GM18498 (cell line): ENCODE measurements around the gene DHX40.
"Not testable (repeated sequence)": the region's sequence is repeated elsewhere in the genome, so short reads cannot be mapped to it uniquely, and the experiment has no call there.

Experiments used
- ATAC-seq: cut with Tn5 transposase; IDR thresholded peaks from one replicate; pipeline ENCODE4 v1.9.1; 2021; ENCODE audit warnings: mild to moderate bottlenecking, moderate library complexity; ENCODE audit not compliant: unreplicated experiment

Gene DHX40

GRCh38 chr17:59627274-59627673 lies 61.9 kb downstream of the DHX40 start:
- no peak for ATAC-seq

- ATAC-seq: no peak
Observed at GRCh38 chr17:59627770-59628171, 62.4 kb downstream of the DHX40 start.

GRCh38 chr17:59629174-59629573 lies 63.8 kb downstream of the DHX40 start:
- no peak for ATAC-seq

- ATAC-seq: no peak
Observed at GRCh38 chr17:59631276-59631675, 65.9 kb downstream of the DHX40 start.

GRCh38 chr17:59632398-59632797 lies 67.0 kb downstream of the DHX40 start:
- ATAC-seq: no peak

- ATAC-seq: no peak
Observed at GRCh38 chr17:59633658-59634359, 68.4 kb downstream of the DHX40 start.

GRCh38 chr17:59634632-59635541 lies 69.5 kb downstream of the DHX40 start:
- ATAC-seq: no peak

- no peak for ATAC-seq
Observed at GRCh38 chr17:59637611-59638310, 72.4 kb downstream of the DHX40 start.

GRCh38 chr17:59638553-59638952 lies 73.1 kb downstream of the DHX40 start:
- no peak for ATAC-seq

DNA sequence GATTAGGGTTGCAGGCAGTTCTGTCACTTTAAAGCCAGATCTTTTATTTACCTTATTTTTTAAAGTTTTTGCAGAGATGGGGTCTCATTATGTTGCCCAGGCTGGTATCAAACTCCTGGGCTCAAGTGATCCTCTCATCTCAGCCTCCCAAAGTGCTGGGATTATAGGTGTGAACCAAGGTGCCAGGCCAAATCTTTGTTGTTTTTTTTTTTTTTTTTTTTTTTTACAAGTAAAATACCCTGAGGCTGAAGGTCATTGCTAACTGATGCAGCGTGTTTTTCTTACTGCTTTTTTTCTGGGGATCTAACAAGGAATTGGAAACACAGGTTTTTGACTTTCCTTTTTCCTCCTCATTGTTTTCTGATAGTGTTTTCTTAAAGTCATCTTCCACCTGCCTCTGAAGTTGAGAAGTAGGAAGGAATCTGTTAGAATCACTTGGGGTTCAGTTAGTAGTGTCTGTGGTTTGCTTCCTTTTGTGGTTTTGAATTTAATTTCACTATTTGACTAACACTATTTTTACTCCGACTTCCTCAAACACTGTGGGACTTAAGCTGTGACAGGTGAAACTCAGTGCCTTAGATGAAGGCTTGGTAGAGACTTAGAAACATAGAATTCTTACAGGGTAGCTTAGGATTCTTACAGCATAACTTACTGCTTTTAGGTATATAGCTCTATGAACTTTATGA lies 76.5 kb downstream of the DHX40 start:
- peak; percentile 82 for ATAC-seq

DNA sequence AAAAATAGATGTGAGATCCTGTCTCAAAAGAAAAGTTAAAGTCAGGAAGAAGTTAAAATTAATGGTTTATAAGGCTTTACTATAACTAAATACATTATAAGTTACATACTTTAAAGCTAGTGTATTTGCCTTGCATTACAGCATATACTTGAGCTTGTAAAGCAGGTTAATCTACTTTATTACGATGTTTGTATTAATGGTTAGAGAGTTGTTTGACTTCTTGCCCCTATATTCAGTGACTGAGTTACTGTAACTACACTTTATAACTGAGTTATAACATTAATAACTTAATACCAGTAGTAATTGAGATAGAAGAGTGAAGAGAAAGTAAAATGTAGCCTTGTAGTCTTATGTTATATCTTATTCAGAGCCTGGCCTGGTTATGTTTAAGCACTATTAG lies 77.2 kb downstream of the DHX40 start:
- no peak for ATAC-seq

DNA sequence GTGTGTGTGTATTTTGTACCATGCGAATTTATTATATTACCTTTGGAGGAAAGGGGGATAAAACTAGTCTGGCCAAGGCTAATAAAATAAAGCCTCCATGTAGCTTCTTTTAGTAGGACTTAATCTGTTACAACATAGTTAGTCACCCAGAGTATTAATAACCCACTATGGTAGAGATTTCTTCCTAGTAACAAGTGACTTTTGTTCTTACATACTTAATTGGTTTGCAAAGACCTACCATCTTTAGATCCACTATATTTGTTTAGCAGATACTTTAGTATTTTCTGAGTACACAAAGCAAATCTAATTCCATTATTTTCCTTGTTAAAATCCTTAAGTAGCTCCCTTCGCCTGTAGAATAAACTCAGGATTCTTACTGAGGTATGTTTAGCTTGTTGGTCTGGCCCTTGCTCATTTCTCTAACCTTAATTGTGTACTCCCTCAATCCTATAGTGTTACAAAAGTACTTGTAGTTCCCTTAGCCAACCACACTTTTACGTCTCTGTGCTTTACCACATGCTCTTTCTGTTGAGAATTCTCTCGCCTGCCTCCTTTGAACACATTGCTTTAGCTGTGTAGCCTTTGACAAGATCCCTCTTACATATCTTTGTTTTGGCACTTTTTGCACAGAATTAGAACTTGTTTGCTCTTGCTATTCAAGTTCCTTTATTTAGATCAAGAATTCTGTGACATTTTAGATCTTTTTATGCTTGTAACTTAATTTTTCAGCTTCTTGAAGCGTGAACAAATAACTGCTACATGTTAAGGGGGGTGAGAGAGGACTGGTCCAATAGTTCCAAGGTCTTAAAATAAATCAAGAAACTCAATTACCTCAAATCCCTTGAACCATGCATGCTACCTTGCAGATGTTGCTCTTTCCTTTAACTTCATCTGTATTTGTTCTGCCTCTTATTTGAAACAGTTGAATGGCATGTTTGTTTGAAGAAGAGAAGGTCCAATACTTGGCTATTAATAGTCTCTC lies 78.0 kb downstream of the DHX40 start:
- ATAC-seq: no peak

DNA sequence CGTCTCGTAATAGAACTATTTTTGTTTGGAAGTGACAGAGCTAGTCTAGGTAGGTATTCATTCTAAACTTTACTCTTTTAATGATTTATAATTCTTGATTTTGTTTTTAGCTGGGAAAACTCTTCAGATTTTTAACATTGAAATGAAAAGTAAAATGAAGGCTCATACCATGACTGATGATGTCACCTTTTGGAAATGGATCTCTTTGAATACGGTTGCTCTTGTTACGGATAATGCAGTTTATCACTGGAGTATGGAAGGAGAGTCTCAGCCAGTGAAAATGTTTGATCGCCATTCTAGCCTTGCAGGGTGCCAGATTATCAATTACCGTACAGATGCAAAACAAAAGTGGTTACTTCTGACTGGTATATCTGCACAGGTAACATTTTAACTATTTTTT lies 81.9 kb downstream of the DHX40 start:
- ATAC-seq: no peak

- no peak for ATAC-seq
Observed at GRCh38 chr17:59649886-59650285, 84.5 kb downstream of the DHX40 start.

- ATAC-seq: no peak
Observed at GRCh38 chr17:59650642-59651041, 85.2 kb downstream of the DHX40 start.

DNA sequence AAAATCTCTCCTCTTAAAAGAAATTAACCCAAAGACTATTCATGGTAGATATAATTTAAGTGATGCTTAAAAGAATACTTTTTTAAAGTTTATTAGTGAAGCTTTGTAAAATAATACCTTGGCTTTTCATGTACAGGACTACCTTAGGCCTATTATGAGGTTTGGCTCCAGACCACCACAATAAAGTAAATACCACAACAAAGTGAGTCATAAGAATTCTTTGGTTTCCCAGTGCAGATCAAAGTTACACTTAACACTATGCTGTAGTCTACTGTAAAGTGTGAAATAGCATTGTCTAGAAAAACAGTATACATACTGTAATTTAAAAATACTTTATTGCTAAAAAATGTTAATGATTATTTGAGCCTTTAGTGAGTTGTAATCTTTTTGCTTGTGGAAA lies 85.9 kb downstream of the DHX40 start:
- ATAC-seq: no peak

DNA sequence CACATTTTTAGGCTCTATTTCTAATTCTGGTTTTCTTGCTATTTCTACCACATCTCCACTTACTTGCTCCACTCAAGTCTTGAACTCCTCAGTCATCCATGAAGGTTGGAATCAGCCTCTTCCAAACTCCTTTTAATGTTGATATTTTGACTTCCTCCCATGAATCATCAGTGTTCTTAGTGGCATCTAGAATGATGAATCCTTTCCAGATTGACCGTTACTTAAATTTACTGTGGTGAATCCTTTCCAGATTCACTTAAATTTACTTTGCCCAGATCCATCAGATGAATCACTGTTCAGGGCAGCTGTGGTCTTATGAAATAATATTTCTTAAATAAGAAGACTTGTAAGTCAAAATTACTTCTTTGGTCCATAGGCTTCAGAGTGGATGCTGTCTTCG lies 86.7 kb downstream of the DHX40 start:
- no peak for ATAC-seq

- ATAC-seq: not testable (repeated sequence)
Observed at GRCh38 chr17:59656624-59657023, 91.2 kb downstream of the DHX40 start.
